HFF-Myc (cell line): ENCODE measurements around the gene TMEM182.

Experiments
- DNase-seq: peaks from one replicate; pipeline ENCODE4 v3.0.0-alpha.2; 2011; ENCODE audit warnings: low read depth; ENCODE audit errors: extremely low read depth
- H3K4me3 ChIP-seq: replicated peaks from 2 replicates; pipeline ENCODE4 v1.5.1; 2011; ENCODE audit warnings: low read depth, mild to moderate bottlenecking, control low read depth, low read length
- CTCF ChIP-seq: IDR thresholded peaks from 2 replicates; pipeline ENCODE4 v1.5.1; 2012; ENCODE audit warnings: mild to moderate bottlenecking, low read depth, low read length, control low read depth; ENCODE audit errors: missing control alignments

Gene TMEM182

GRCh38 chr2:102834523-102835273, 72.9 kb downstream of the TMEM182 start:
- no peak overlapping the region for H3K4me3 ChIP-seq
- no peak for DNase-seq
- TF ChIP-seq CTCF: no peak

- no peak for TF ChIP-seq CTCF
- DNase-seq: no peak
- no peak overlapping the region for H3K4me3 ChIP-seq
Measured at GRCh38 chr2:102837626-102838198, 75.9 kb downstream of the TMEM182 start.

- TF ChIP-seq CTCF: peak; percentile 65
- H3K4me3 ChIP-seq: no peak overlapping the region
- DNase-seq: peak; percentile 27
Measured at GRCh38 chr2:102839668-102840388, 78.0 kb downstream of the TMEM182 start.

GRCh38 chr2:102841107-102841840, 79.4 kb downstream of the TMEM182 start:
- TF ChIP-seq CTCF: peak; percentile 63
- peak; percentile 9 for DNase-seq
- H3K4me3 ChIP-seq: no peak overlapping the region

GRCh38 chr2:102843764-102844443, 82.1 kb downstream of the TMEM182 start:
- no peak for DNase-seq
- TF ChIP-seq CTCF: no peak
- no peak overlapping the region for H3K4me3 ChIP-seq

GRCh38 chr2:102844911-102845310, 83.1 kb downstream of the TMEM182 start:
- no peak for DNase-seq
- no peak overlapping the region for H3K4me3 ChIP-seq
- TF ChIP-seq CTCF: no peak
